Chondrocyte (in vitro differentiated cells): ENCODE data around the gene LIMS1. TPM values are rescaled to one million over a fixed set of nuclear protein-coding genes. Genes with fewer than 3 reads are reported as not detected.
A peak's percentile ranks its signal among the peaks of the same experiment; 100 is the strongest.

Source experiments
- DNase-seq: peaks from one replicate; pipeline ENCODE4 v3.0.0; 2021; ENCODE audit warnings: mixed read lengths, low spot score
- H3K27ac Mint-ChIP-seq: one replicate; pipeline ENCODE4 v1.8.0; 2021; ENCODE audit warnings: mild to moderate bottlenecking, moderate library complexity, mixed read lengths; ENCODE audit not compliant: unreplicated experiment
- H3K27me3 Mint-ChIP-seq: 2 replicates; pipeline ENCODE4 v1.8.0; 2021; ENCODE audit warnings: low read depth, mixed read lengths
- H3K36me3 Mint-ChIP-seq: 2 replicates; pipeline ENCODE4 v1.8.0; 2021; ENCODE audit warnings: low read depth, mixed read lengths
- H3K4me1 Mint-ChIP-seq: 2 replicates; pipeline ENCODE4 v1.8.0; 2021; ENCODE audit warnings: low read depth, mild to moderate bottlenecking, mixed read lengths
- H3K4me3 Mint-ChIP-seq: one replicate; pipeline ENCODE4 v1.8.0; 2021; ENCODE audit warnings: mild to moderate bottlenecking, moderate library complexity, mixed read lengths; ENCODE audit not compliant: unreplicated experiment
- H3K9me3 Mint-ChIP-seq: 2 replicates; pipeline ENCODE4 v1.8.0; 2021; ENCODE audit warnings: low read depth, mixed read lengths
- CTCF ChIP-seq: fragments of 200-600 bp; sonication (generic); IDR thresholded peaks from 2 replicates; pipeline ENCODE4 v1.5.0; 2021; ENCODE audit warnings: antibody characterized with exemption, mild to moderate bottlenecking, moderate library complexity
- total RNA-seq: library from RNA; stranded (reverse); gene quantifications from 3 replicates; pipeline ENCODE4 v1.2.1, GENCODE V29; 2021

LIMS1 gene
- total RNA-seq, 1 donor from 2014 or later = 145 TPM

- Mint-ChIP-seq H3K27ac (no peak overlapping the region), H3K36me3 (no peaks in the 10 kb centered on the region), H3K4me3 (no peak overlapping the region), H3K27me3 (no peaks in the 10 kb centered on the region), H3K4me1 (peaks cover 74% of the 10 kb centered on the region), H3K9me3 (no peaks in the 10 kb centered on the region)
- DNase-seq = no peak
- no peak for TF ChIP-seq CTCF
These were observed 80.4 kb downstream of the LIMS1 start for GRCh38 chr2:108614659-108615058.

GRCh38 chr2:108615480-108616090 lies 81.3 kb downstream of the LIMS1 start:
- no peaks in the 10 kb centered on the region for H3K9me3 Mint-ChIP-seq
- no peaks in the 10 kb centered on the region for H3K36me3 Mint-ChIP-seq
- H3K27me3 Mint-ChIP-seq = no peaks in the 10 kb centered on the region
- H3K4me1 Mint-ChIP-seq = peaks cover 83% of the 10 kb centered on the region
- H3K27ac Mint-ChIP-seq = no peak overlapping the region
- no peak for TF ChIP-seq CTCF
- no peak overlapping the region for H3K4me3 Mint-ChIP-seq
- DNase-seq = no peak

GRCh38 chr2:108616318-108616717 lies 82.0 kb downstream of the LIMS1 start:
- H3K4me3 Mint-ChIP-seq = no peak overlapping the region
- no peaks in the 10 kb centered on the region for H3K27me3 Mint-ChIP-seq
- no peak overlapping the region for H3K27ac Mint-ChIP-seq
- H3K4me1 Mint-ChIP-seq = peaks cover 90% of the 10 kb centered on the region
- no peaks in the 10 kb centered on the region for H3K9me3 Mint-ChIP-seq
- no peak for DNase-seq
- no peaks in the 10 kb centered on the region for H3K36me3 Mint-ChIP-seq
- no peak for TF ChIP-seq CTCF

GRCh38 chr2:108616751-108617161 lies 82.5 kb downstream of the LIMS1 start:
- Mint-ChIP-seq H3K27ac (no peak overlapping the region), H3K27me3 (no peaks in the 10 kb centered on the region), H3K4me1 (peaks cover 95% of the 10 kb centered on the region)

GRCh38 chr2:108617617-108618016 lies 83.3 kb downstream of the LIMS1 start:
- H3K9me3 Mint-ChIP-seq = no peaks in the 10 kb centered on the region
- no peaks in the 10 kb centered on the region for H3K27me3 Mint-ChIP-seq

More at GRCh38 chr2:108616751-108617161, 82.5 kb downstream of the LIMS1 start:
- no peaks in the 10 kb centered on the region for H3K9me3 Mint-ChIP-seq
- no peak for TF ChIP-seq CTCF
- no peak for DNase-seq
- no peak overlapping the region for H3K4me3 Mint-ChIP-seq
- H3K36me3 Mint-ChIP-seq = no peaks in the 10 kb centered on the region

More at GRCh38 chr2:108617617-108618016, 83.3 kb downstream of the LIMS1 start:
- no peak for DNase-seq
- no peak for TF ChIP-seq CTCF
- H3K4me3 Mint-ChIP-seq = no peak overlapping the region
- H3K27ac Mint-ChIP-seq = peak overlapping the region; percentile 42
- H3K4me1 Mint-ChIP-seq = peaks cover 92% of the 10 kb centered on the region
- no peaks in the 10 kb centered on the region for H3K36me3 Mint-ChIP-seq
